Astrocyte of the spinal cord (primary cell): ENCODE results near the gene MOSPD2.
A peak's percentile ranks its signal among the peaks of the same experiment; 100 is the strongest.

ENCODE experiments used
- DNase-seq: peaks from one replicate; pipeline ENCODE4 v3.0.0; 2011; ENCODE audit warnings: low read depth, low spot score
- H3K4me3 ChIP-seq: 2 replicates; pipeline ENCODE4 v1.5.1; 2011; ENCODE audit warnings: low read depth, mild to moderate bottlenecking, low read length, moderate library complexity
- CTCF ChIP-seq: IDR thresholded peaks from 2 replicates; pipeline ENCODE4 v1.5.1; 2012; ENCODE audit warnings: low read depth, mild to moderate bottlenecking, low read length, inconsistent platforms
- in situ Hi-C: cut with HindIII; loops from 2 replicates; pipeline ENCODE4 v1.10.0; 2017; ENCODE audit warnings: low sequenced_read_pairs

MOSPD2 gene

DNA sequence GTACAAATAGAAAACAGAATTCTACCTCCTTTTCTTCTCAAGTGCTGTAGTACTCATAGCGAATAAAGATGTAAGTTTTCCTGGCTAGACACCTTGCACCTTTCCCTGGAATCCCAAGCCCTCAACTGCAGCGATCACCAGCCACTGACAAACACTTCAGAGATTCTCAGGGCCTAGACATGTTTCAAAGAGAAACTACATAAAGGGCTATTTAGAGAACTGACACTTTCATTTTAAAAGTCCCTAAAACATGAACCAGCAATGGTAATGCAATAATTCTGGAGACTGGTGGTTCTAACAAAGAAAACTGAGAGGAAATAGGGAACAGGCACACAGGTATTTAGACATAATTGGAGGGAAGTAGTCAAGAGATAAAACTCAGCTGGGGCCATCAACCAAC lies 36.1 kb upstream of the MOSPD2 start:
- H3K4me3 ChIP-seq: no peak overlapping the region
- DNase-seq: no peak
- in situ Hi-C loops: no loop called here
- no peak for TF ChIP-seq CTCF

DNA sequence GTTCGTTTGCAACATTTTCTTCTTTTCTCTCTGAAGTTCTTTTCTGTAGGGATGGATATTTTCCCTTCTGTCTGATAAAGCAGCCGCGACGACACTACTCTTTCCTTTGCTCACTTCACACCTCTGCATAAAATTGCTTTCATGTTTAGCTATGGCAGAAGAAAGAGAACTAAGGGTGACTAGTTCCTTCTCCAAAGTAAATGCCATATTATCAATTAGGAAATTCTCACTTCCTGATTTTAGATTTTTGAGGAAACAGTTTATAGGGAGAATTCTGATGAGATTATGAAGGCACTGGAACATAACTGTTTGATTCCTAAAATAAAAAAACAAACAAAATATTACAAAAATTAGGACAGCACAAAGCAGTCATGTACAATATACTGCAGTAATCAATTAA lies 29.6 kb upstream of the MOSPD2 start:
- in situ Hi-C loops: no loop called here
- no peak overlapping the region for H3K4me3 ChIP-seq
- DNase-seq: no peak
- no peak for TF ChIP-seq CTCF

DNA sequence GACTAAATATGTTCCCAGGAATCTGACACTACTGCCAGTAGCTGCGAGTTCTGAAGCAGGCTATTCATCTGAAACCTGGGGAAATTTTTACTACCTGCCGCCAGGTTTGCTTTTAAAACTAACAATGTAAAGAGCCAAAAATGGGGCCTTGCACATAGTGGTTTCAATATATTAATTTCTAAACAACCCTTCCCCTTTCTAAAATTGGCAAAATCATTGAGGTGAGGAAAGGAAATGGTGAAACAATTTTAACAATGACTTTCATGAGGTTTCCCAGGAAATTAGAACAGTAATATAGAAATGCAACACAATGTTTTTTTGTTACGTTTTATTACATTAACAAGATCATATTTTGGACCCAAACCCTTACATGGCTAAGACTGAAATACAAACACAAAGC lies 21.7 kb upstream of the MOSPD2 start:
- no peak overlapping the region for H3K4me3 ChIP-seq
- DNase-seq: no peak
- TF ChIP-seq CTCF: no peak
- in situ Hi-C loops: no loop called here

- no peak overlapping the region for H3K4me3 ChIP-seq
- peak; percentile 13 for DNase-seq
- TF ChIP-seq CTCF: no peak
- in situ Hi-C loops: no loop called here
Measured at GRCh38 chrX:14864631-14865030, 8.6 kb upstream of the MOSPD2 start.

DNA sequence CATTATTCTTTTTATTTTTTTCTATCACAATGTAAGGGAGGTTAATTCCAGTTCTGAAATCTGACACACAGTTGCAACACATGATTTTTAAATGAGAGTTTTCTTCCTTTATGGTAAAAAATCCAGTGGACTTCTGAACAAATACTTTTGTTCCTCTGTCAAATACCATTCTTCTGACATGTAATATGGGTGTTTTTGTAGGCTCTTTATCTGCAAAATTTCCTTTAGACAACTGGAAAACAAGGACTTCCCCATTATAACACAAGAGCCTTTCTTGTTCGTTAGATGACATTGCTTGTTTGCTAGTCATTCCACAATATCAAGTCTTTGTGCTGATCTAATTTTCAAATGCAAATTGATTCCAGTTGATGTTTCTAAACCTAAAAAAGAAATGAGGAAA lies 8.0 kb upstream of the MOSPD2 start:
- TF ChIP-seq CTCF: no peak
- in situ Hi-C loops: no loop called here
- no peak overlapping the region for H3K4me3 ChIP-seq
- peak; percentile 29 for DNase-seq

- in situ Hi-C loops: no loop called here
- peak overlapping the region; percentile 64 for H3K4me3 ChIP-seq
- TF ChIP-seq CTCF: no peak
- no peak for DNase-seq
Measured at GRCh38 chrX:14871767-14872166, 1.5 kb upstream of the MOSPD2 start.

DNA sequence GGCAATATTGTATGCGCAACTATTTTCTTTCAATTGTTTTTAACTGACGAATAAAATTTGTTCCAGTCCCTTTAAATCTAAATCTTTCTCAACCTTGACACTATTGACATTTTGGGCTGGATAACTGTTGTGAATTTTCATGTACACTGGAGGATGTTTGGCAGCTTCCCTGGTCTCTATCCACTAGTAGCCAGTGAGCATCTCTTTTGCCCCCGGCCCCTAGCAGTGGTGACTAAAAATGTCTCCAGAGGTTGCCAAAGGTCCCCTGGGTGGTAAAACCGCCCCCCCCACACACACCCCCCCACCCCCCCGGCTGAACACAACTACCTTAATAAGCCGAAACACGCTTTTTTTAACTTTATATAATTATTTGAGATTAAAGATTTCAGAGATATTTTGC lies 866 bp upstream of the MOSPD2 start:
- in situ Hi-C loops: no loop called here
- peak overlapping the region; percentile 64 for H3K4me3 ChIP-seq
- TF ChIP-seq CTCF: no peak
- DNase-seq: no peak
